PC-3 (cell line): ENCODE results near the gene RPE.

Source experiments
- EZH2 ChIP-seq: fragments of 300-600 bp; sonication (generic); IDR thresholded peaks from one replicate; pipeline ENCODE4 v1.6.1; 2017; ENCODE audit warnings: antibody characterized with exemption, mild to moderate bottlenecking, low read length; ENCODE audit not compliant: unreplicated experiment
- EZH2phosphoT487 ChIP-seq: fragments of 300-600 bp; sonication (generic); IDR thresholded peaks from 2 replicates; pipeline ENCODE4 v1.6.1; 2018; ENCODE audit warnings: mild to moderate bottlenecking, antibody characterized with exemption, low read length, borderline replicate concordance
- TF ChIP-seq, protein P1 (sequence below): fragments of 300-600 bp; sonication (generic); conservative IDR thresholded peaks from 2 replicates; pipeline ENCODE4 v1.5.1; 2017; ENCODE audit warnings: antibody characterized with exemption, low read depth, mild to moderate bottlenecking, low read length

DNA sequence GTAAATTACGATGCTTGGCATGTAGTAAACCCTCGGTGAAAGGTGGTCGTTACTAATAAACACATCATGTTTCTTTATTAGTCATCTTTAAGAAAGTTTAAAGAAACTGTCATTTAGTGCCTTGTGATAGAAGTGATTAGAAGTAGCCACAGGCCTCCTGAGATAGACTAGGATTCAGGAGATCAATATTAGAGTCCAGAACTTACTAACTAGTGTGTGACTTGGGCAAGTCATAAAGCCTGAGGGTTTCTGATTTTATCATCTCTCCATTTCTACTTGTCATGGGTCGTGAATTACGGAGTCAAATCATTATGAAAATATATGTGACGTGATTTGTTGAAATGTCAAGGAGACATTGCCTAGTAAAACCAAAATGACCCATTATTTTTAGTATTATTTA is 6.7 kb downstream of the RPE start:
- TF ChIP-seq, protein P1, sequence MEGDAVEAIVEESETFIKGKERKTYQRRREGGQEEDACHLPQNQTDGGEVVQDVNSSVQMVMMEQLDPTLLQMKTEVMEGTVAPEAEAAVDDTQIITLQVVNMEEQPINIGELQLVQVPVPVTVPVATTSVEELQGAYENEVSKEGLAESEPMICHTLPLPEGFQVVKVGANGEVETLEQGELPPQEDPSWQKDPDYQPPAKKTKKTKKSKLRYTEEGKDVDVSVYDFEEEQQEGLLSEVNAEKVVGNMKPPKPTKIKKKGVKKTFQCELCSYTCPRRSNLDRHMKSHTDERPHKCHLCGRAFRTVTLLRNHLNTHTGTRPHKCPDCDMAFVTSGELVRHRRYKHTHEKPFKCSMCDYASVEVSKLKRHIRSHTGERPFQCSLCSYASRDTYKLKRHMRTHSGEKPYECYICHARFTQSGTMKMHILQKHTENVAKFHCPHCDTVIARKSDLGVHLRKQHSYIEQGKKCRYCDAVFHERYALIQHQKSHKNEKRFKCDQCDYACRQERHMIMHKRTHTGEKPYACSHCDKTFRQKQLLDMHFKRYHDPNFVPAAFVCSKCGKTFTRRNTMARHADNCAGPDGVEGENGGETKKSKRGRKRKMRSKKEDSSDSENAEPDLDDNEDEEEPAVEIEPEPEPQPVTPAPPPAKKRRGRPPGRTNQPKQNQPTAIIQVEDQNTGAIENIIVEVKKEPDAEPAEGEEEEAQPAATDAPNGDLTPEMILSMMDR, result no peak
- TF ChIP-seq EZH2, result no peak
- no peak for TF ChIP-seq EZH2phosphoT487
